ENCODE results near the gene FGF1. TPM values are rescaled to one million over a fixed set of nuclear protein-coding genes. Genes with fewer than 3 reads are reported as not detected.

Gene FGF1
- total and polyA plus RNA-seq, 2 donors (not counting 3 experiments of a cell fraction or from before 2014, with no cell fraction given), result not detected

DNA sequence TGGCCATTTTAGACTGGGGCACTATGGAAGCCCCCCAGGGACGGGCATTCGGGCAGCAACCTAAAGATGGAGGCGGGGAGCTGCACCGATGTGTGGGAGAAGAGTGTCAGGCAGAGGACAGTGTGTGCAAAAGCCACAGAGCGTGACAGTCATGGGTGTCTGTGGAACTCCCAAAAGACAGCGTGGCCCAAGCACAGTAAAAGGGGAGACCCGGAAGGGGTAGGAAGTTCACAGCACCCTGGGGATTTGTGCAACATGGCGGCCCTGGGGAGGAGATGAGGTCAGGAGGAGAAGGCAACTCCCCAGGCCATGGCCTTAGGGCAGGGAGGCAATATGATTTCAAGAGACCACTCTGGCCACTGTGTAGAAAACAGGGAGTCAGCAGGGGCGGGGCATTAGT, 38.9 kb upstream of the FGF1 start:
- dilution Hi-C loops (cut with MboI; ENCODE audit: extremely low pct_ligation_motif_present, low sequenced_read_pairs), result loop anchor here (25.0 kb wide), 1 partner anchor 162 kb away; no protein-coding TSS in a partner anchor
- peaks cover 0 to 9% of the 10 kb centered on the region in 2 experiments for H3K27me3 ChIP-seq (ENCODE audit: control insufficient read depth in 2 of 2, insufficient read depth in 2 of 2, low read length in 2 of 2)
- no peak overlapping the region for H2AFZ ChIP-seq (ENCODE audit: low read depth, low read length)
- H3K9ac ChIP-seq (replicated peaks; ENCODE audit: extremely low read depth, insufficient read depth, low read length), result no peak overlapping the region
- TF ChIP-seq POLR2AphosphoS5 (IDR thresholded peaks at IDR 0.05; ENCODE audit: insufficient read depth, low read depth, low read length) (no peak), MYC (IDR thresholded peaks at IDR 0.05; ENCODE audit: low read depth, low read length) (no peak), MAX (IDR thresholded peaks at IDR 0.05; ENCODE audit: insufficient read depth, insufficient read length) (no peak), GATA2 (IDR thresholded peaks at IDR 0.05; ENCODE audit: insufficient read depth, insufficient read length, low read depth, low read length) (no peak), JUN (IDR thresholded peaks at IDR 0.05; ENCODE audit: borderline replicate concordance, insufficient read depth, insufficient read length, low read depth) (no peak), POLR2A (IDR thresholded peaks at IDR 0.05; ENCODE audit: low read depth, low read length) (no peak), FOS (IDR thresholded peaks at IDR 0.05; ENCODE audit: borderline replicate concordance, insufficient read depth, low read length) (no peak), CTCF (IDR thresholded peaks at IDR 0.05; ENCODE audit: extremely low read depth in 1 of 2, insufficient read depth in 1 of 2, low read depth in 1 of 2, low read length in 2 of 2) (no peak), EZH2 (IDR thresholded peaks at IDR 0.05; ENCODE audit: borderline replicate concordance, low read depth, low read length, severe bottlenecking) (no peak)
- H3K4me2 ChIP-seq (ENCODE audit: insufficient read depth, low read length), result no peak overlapping the region
- intact Hi-C loops (cut with micrococcal nuclease), result no loop called here
- H3K27ac ChIP-seq (ENCODE audit: insufficient read depth, low read depth, low read length), result no peak overlapping the region
- no peak overlapping the region for H3K4me3 ChIP-seq (replicated peaks in 1 of 3; ENCODE audit: insufficient read depth in 1 of 3, low read depth in 1 of 3, low read length in 3 of 3)
- no TSS peak for BruUV-seq (replicated peaks)
- ChIA-PET CTCF (interaction anchor here (1.3 to 15.2 kb wide), 4 partner anchors 12 to 154 kb away, joined by 3 to 1173 read pairs (median 28); no protein-coding TSS in a partner anchor), POLR2A (no interaction called here)
- peaks cover 3% of the 10 kb centered on the region for H3K4me1 ChIP-seq (ENCODE audit: control insufficient read depth, extremely low read depth, insufficient read depth, low read length)
- no peaks in the 10 kb centered on the region for H3K36me3 ChIP-seq (ENCODE audit: control insufficient read depth in 2 of 2, extremely low read depth in 1 of 2, insufficient read depth in 2 of 2, low read length in 2 of 2)
- H4K20me1 ChIP-seq (replicated peaks; ENCODE audit: control insufficient read depth, extremely low read depth, insufficient read depth, low read length), result no peaks in the 10 kb centered on the region
- no peaks in the 10 kb centered on the region for H3K9me1 ChIP-seq (replicated peaks; ENCODE audit: control insufficient read depth, extremely low read depth, insufficient read depth, low read length)
- no peak for FAIRE-seq
- no peaks in the 10 kb centered on the region for H3K79me2 ChIP-seq (ENCODE audit: control insufficient read depth, insufficient read depth, low read length)
- H3K9me3 ChIP-seq (replicated peaks; ENCODE audit: control insufficient read depth, insufficient read depth, low read length), result no peaks in the 10 kb centered on the region
- no peak for DNase-seq (ENCODE audit: low read depth, low spot score)

Measured in endothelial cell of umbilical vein (primary cell).